ENCODE results near the gene NDOR1. TPM values are rescaled to one million over a fixed set of nuclear protein-coding genes. Genes with fewer than 3 reads are reported as not detected.

NDOR1 gene
- polyA plus RNA-seq, 10 donors = 3.8 to 10.6 (median 6.9) TPM

GRCh38 chr9:137167277-137167746 is 38.2 kb upstream of the NDOR1 start:
- no peak for DNase-seq

DNA sequence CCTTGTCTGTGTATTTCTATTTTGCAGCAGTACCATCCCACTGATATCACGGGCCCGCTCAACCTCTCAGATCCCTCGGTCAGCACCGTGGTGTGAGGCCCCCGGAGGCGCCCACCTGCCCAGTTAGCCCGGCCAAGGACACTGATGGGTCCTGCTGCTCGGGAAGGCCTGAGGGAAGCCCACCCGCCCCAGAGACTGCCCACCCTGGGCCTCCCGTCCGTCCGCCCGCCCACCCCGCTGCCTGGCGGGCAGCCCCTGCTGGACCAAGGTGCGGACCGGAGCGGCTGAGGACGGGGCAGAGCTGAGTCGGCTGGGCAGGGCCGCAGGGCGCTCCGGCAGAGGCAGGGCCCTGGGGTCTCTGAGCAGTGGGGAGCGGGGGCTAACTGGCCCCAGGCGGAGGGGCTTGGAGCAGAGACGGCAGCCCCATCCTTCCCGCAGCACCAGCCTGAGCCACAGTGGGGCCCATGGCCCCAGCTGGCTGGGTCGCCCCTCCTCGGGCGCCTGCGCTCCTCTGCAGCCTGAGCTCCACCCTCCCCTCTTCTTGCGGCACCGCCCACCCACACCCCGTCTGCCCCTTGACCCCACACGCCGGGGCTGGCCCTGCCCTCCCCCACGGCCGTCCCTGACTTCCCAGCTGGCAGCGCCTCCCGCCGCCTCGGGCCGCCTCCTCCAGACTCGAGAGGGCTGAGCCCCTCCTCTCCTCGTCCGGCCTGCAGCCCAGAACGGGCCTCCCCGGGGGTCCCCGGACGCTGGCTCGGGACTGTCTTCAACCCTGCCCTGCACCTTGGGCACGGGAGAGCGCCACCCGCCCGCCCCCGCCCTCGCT is 37.5 kb upstream of the NDOR1 start:
- no peak for DNase-seq

GRCh38 chr9:137168573-137168903 is 37.0 kb upstream of the NDOR1 start:
- DNase-seq = peak in 1 of 3 donors; percentile 42

DNA sequence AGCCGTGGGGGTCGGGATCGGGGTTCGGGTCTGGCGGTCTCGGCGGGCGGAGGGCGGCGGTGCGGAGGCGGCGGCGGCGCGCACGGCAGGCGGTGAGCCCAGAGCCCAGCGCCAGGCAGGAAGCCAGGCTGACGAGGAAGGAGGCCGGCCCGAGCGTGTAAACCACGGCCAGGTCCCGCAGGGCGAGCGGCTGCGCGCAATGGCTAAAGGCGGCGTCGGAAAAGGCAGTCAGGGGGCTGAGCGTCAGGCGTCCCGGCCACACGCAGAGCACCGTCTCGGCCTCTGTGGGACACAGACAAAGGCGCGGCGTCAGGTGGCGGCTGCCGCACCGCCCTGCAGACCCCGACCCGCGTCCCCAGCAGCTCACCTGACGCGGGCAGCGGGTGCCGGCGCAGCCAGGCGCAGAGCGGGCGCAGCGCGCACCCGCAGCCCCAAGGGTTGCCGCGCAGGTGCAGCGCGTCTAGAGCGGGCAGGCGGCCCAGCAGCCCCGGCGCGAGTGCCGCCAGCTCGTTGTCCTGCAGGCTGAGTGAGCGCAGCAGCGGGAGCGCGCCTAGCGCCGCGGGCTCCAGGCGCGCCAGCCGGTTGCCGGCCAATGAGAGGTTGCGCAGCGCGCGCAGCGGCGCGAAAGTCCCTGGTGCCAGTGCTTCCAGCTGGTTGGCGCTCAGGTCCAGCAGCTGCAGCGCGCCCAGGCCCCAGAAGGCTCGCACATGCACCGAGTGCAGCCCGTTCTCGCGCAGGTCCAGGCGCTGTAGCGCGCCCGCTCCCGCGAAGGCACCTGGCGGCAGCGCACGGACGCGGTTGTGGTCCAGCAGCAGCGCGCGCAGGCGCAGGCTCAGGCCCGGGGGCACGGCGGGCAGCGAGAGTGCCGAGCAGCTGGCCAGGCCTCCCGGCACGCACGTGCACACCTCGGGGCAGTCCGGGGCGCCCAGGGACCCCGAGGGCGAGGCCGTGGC is 36.3 kb upstream of the NDOR1 start:
- peak in 2 of 3 donors; percentile 40 to 67 for DNase-seq

DNA sequence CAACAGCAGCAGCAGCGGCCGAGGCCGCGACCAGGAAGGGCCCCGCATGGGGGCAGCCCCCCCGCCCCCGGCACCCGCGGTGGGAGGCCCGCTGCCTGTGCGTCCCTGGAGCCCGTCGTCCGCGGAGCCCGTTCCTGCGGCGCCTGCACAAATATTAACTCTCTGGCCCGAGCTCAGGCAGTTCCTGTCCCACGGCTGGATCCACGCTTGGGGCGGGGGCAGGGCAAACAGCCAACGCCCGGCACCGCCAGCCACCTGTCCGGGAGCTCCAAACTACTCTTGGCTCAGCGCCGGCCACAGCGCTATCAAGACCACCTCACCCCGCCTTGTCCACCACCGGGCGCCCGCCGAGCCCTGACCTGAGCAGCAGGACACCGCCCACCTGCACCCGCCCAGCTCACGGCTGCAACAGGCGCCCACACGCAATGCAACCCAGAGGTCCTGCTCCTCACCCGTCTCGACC is 35.6 kb upstream of the NDOR1 start, which contains the start of gene LRRC26:
Gene LRRC26, minus strand, starts transcription at position 156 of the 463 bp plus-strand sequence. Its CDS starts 108 bp downstream, at position 48.
- no peak for DNase-seq

DNA sequence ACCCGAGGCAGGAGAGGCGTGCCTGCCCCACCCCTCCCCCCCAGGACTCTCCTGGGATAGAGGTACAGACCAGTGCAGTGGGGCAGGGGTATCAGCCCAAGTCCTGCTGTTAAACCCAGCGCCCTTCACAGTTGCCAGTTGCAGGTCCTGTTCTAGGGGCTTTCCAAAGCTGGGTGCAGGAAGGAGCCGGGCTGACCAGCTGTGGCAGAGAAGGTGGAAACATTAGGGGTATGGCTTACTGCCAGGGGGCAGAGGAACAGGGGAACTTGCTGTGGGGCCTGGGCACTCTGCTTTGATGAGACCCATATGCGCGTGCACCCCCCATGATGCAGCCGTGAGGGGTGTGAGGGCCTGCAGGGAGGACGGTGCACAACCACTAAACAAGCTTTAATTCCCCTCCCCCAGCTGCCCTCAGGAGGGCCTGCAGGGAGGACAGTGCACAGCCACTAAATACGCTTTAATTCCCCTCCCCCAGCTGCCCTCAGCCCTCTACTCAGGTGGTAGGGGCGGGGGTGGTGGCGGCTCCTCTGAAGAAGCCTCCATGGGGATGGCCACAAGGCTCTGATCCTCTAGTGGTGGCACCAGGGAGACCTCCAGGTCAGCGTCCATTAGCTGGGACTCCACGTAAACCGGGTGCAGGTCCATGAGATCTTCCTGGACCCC is 34.9 kb upstream of the NDOR1 start:
- no peak for DNase-seq

- DNase-seq = no peak
Observed at GRCh38 chr9:137171149-137171900, 34.2 kb upstream of the NDOR1 start.

DNA sequence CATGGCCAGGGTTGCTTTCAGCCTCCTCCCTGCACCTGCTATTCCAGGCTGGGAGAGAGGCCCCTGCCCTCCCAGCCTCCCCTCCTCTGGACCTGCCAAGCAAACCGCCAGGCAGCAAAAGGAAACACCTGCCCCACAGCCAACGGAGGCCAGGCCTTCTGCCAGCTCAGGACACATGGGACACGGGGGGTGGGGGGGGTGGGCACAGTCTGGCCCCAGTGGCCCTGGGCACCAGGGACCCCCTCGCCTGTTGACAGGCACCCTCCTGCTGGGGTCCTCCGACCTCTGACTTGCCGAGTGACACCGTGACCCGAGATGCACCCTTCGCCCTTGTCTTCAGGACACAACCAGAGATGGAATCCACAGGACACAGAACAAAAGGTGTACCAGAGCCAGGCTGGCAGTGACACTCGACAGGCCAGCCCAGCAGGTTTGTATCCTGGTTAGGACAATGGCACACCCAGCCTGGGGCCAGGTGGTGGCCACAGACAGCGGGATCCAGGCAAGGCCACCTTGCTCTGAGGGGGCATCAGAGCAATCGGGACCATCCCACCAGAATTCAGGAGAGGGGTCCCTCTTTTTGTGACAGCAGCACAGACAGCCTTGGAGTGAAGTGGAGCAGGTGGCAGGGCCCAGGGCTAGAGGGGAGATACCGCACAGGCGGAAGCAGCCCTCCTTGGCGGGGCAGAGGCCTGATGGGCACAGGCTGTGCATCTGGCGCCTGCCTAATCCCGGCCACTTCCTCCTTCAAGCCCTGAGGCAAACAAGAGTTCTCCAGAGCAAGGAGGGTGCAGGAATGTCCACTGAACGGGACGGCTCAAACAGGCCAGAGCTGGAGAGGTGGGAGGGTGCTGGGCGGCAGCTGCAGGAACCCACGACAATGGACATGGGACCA is 32.4 kb upstream of the NDOR1 start:
- DNase-seq = no peak

GRCh38 chr9:137173796-137174664 is 31.5 kb upstream of the NDOR1 start:
- no peak for DNase-seq

DNA sequence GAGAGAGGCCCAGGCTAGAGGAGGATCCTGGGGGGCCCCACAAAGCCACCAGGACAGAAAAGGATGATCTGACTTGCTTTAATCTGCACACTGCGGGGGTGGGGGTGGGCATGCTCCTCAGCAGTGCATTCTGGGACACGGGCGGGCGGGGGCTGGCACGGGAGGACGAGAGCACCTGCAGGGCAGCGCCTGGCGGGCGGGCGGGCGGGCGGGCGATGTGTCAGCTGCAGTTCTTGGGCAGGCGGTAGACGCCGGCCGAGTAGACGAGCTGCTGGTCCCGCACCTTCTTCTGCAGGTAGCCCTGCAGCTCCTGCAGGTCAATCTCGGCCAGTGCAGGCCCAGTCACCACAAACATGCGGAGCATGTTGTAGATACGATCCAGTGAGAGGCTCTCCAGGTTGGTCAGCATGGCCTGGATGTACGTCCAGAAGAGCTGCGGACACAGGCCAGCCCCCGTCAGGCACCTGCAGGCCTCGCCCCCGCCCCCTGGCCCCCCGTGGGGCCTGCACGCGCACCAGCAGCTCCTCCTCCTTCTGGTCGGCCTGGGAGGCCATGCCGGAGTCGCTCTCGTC is 30.7 kb upstream of the NDOR1 start:
- no peak for DNase-seq

DNA sequence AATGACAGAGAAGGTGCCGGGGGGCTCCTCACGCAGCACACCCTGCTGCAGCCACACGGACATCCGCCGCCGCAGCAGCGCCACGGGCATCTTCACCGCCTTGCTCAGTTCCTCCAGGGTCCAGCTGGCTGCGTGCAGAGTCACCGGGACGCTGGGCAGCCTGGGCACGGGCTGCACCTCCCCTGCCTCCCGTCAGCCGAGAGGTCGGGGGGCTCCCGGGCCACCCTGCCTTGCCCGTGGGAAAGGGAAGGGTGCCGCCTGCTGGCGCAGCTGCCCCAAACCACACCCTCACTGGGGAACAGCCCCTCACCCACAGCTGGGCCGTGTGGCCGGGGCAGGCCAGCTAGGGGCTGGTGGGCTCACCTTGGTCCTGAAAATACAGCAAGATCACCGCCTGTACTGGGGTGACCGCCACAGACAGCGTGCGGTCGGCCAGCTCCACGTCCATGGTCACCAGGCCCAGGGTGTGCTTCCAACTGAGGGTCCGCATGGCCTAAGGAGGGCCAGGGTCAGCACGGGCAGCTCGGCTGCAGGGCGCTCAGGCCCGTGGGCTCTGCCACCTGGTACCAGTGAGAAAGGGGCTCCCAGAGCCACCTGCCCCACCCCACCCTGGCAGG is 30.0 kb upstream of the NDOR1 start:
- DNase-seq = no peak

GRCh38 chr9:137176302-137177182 is 29.0 kb upstream of the NDOR1 start:
- DNase-seq = no peak

- DNase-seq = no peak
Observed at GRCh38 chr9:137178201-137178938, 27.1 kb upstream of the NDOR1 start.

DNA sequence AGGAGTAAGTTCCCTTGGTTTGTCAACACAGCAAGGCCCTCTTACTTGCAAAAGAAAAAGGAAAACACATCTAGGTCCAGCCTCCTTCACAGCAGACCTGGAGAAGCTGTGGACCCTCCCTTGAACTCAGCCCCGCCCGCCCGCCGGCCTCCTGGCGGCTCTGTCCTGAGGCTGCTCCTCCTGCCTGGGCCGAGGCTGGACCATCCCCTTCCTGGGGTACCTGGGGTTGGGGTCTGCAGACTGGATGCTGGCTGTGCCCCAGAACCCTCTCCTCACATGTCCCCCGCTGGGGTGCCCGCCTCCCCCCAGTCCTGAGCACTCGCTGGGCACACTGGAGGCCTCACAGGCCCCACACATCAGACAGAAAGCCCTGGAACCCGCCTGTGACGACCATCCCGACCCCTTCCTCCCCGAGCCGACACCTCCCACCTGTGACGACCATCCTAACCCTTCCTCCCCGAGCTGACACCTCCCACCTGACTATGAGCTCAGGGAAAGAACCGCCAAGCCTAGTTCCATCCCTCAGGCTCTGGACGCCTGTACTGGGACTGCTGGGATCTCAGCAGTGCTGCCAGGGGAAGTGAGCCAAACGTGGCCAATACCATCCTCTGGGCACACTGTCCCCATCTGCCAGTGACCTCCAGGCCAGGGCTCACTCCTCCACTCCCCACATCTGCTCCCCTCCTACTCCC is 26.4 kb upstream of the NDOR1 start:
- DNase-seq = no peak

GRCh38 chr9:137179761-137180160 is 25.7 kb upstream of the NDOR1 start:
- no peak for DNase-seq

DNA sequence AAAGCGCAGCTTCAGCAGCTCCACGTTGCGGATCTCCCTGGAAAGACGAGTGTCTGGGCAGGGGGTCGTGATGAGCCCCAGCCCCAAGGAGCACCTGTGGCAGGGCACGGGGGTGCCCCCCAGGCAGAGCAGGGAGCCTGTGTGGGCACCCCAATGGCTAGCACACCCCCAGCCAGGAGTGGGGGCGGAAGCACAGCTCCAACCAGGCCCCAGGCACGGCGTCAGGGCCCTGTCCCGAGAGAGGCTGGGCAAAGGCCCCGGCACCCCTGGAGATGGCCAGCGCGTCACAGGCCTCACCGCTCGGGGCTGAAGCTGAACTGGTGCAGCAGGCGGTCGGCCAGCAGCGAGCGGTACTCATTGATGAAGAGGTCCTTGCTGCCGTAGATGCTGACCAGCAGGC is 25.0 kb upstream of the NDOR1 start:
- no peak for DNase-seq
